CD1c-positive myeloid dendritic cell (primary cell): Measurements from ENCODE around the gene AKAP13.

Experiments used
- DNase-seq: peaks from one replicate; pipeline ENCODE4 v3.0.0-alpha.2; 2016; ENCODE audit errors: extremely low spot score

Gene AKAP13

DNA sequence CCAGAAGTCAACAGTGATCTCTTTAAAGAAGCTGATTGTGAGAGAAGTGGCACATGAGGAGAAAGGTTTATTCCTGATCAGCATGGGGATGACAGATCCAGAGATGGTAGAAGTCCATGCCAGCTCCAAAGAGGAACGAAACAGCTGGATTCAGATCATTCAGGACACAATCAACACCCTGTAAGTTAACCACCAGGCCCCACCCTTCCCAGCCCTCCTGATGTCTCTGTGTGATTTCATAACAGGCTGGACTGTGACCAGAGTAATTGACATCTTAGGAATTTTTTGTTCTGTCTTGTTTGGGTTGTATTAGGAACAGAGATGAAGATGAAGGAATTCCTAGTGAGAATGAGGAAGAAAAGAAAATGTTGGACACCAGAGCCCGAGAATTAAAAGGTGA, 346.7 kb downstream of the AKAP13 start:
- no peak for DNase-seq

DNA sequence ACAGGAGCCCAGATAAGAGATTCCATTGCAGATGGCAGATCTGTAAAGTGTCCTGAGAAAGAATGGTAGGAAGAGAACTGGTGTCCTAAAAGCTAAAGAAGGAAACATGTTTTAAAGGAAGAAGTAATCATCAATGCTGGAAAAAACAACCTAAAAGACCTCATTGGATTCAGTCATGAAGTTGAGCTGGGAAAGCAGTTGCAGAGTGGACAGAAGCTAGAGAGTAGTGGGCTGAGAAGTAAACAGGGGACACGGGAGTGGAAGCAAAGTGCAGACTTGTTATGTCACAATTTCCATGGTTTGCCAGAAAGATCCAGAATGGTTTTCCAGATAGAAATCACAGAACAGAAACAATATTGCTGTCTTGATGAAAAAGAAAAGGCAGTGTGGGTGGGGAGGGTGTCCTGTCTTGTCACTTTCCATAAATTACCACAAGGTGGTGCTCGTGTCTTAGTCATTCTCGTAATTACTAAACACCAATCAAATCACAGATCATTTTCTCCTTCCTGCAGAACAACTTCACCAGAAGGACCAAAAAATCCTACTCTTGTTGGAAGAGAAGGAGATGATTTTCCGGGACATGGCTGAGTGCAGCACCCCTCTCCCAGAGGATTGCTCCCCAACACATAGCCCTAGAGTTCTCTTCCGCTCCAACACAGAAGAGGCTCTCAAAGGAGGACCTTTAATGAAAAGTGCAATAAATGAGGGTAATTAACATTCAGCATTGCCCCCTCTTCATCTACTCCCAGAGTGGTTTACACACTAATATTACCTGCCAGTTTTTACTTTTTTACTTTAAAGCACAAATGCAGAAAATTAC, 349.8 kb downstream of the AKAP13 start:
- peak; percentile 79 for DNase-seq

DNA sequence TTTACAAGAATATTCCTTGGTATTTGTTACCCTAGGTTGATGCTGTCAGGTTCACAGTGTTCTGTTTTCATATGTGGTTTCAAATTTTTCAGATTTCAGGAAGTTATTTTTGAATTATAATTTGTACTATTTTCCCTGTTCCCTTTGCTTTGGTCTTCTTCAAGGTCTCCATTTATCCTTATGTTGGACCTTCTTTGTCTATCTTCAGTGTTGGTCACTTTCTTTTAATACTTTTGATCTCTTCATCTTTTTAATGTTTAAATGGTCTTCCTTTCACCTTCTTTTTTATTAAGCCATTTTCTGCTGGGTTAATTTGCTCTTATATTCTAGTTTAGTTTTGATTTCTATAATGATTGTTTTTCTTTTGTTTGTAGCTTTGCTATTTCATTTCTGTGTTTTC, 353.0 kb downstream of the AKAP13 start:
- no peak for DNase-seq

GRCh38 chr15:85737061-85737460, 356.7 kb downstream of the AKAP13 start:
- DNase-seq = no peak

DNA sequence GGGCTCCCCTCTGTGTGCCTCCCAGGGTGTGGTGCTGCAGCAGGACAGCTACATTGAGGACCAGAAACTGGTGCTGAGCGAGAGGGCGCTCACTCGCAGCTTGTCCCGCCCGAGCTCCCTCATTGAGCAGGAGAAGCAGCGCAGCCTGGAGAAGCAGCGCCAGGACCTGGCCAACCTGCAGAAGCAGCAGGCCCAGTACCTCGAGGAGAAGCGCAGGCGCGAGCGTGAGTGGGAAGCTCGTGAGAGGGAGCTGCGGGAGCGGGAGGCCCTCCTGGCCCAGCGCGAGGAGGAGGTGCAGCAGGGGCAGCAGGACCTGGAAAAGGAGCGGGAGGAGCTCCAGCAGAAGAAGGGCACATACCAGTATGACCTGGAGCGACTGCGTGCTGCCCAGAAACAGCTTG, 360.6 kb downstream of the AKAP13 start:
- no peak for DNase-seq

DNA sequence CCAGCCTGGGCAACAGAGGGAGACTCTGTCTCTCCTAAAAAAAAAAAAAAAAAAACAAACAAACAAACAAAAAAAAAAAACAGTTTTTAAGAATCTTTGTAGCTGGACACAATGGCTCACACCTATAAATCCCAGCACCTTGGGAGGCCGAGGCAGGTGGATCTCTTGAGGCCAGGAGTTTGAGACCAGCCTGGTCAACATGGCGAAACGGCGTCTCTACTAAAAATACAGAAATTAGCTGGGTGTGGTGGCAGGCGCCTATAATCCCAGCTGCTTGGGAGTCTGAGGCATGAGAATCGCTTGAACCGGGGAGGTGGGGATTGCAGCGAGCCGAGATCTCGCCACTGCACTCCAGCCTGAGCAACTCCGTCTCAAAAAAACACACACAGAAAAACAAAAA, 361.3 kb downstream of the AKAP13 start:
- no peak for DNase-seq

DNA sequence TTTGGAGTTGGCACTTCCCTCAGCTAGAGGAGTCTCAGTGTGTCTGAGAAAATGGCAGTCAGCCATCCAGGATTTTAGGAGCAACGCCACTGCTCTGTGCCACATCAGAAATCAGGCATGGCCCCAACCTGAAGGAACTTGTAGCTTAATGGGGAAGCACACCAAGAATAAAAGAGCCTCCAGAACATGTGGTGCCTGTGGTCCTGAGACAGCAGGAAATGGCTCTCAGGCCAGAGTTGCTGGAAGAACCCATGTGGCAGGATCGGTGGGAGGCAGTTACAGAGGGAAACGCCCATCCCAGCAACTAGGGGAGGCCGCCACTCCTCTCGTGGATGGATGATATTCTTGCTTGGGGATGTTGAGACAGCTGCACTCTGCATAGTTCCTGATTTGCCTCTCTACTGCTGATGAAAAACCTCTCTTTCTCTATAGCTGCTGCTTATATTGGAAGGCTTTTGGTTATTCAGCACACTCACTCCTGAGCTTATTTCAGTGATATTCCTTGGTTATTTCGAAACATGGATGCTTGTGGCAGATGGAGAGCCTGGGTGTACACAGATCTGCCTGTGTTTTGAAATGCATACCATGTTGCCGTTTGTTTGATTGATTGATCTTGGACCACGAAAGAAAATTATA, 361.9 kb downstream of the AKAP13 start:
- DNase-seq = no peak

GRCh38 chr15:85743392-85744055, 363.1 kb downstream of the AKAP13 start:
- no peak for DNase-seq

DNA sequence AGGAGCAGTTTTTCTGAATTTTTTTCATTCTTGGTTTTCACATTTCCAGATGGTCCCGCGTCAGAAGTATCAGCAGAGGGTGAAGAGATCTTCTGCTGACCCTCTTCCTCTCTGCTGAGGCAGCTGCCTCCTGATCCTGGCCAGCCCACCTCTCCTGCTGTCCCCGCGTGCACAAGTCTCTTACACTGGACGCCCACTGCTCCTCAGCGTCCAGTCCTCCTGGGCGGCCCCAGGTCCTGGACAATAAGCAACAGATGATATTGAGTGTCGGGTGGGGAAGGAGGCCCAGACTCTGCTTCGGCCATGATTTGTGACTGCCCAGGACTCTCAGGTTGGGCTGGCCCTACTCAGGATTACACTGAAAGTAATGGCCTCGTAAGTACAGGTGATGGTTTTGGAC, 364.2 kb downstream of the AKAP13 start:
- DNase-seq = no peak

DNA sequence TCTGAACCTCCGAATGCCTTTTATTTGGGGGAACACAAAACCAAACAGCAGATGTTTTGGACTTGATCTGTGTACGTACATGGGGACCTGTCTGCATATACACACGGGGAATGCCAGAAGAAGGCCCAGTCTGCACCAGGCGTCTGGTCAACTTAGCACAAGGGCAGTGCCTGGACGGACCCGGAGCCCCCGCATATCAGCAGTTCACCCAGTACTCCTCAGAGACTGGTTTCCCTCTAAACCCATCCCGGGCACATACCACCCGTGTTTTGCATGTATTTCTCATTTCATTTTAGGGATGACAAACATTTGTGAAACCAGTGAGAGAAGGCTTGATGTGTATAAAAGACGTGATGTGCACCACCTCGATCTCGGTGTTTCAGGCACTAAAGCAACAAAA, 364.6 kb downstream of the AKAP13 start:
- no peak for DNase-seq

DNA sequence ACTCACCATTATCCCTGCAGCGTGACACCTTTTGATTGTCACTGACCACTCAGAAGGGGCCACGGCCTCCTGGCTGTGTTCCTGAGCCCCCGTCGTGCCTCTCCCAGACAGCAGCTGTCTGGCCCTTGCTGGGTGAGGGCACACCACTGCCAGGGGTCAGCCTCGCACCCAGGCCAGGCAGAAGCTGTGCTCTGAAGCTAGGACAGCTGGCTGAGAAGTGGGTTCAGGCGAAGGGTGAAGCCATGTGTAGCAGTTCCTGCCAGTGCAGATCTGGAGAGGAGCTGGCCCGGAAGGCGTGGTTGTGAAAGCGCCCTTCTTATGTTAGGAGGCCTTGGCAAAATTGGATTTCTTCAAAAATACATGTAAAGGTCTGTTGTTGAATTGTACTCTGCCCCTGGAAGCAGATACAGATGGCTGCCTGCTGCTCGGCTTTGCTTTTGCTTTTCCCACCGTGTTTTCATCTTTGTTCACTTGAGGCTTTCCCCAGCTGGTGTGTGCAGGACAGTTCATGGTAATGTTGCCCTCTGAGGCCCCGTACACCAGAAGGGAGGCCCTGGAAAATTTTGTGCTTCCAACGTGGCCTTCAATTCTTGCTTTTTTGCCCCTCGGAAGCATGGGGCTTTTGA, 365.2 kb downstream of the AKAP13 start:
- DNase-seq = no peak

DNA sequence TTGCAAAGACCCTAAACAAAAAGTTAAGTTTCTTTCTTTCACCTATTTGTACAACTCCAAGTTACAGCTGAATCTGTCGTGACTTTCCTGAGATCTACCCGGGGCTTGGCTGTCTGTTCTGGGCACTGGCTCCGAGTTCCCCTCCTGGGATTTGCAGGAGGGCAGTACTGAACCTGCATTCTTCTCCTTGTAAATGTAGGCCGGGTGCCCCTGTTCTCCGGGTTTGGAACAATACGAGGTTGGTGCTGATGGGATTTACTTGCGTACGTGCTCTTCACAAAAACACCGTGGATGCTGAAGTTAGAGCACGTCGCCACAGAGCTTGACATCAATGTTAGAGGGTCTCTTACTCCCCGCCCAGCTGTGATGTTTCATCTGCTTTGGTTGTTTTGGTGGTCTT, 366.2 kb downstream of the AKAP13 start:
- DNase-seq = no peak

DNA sequence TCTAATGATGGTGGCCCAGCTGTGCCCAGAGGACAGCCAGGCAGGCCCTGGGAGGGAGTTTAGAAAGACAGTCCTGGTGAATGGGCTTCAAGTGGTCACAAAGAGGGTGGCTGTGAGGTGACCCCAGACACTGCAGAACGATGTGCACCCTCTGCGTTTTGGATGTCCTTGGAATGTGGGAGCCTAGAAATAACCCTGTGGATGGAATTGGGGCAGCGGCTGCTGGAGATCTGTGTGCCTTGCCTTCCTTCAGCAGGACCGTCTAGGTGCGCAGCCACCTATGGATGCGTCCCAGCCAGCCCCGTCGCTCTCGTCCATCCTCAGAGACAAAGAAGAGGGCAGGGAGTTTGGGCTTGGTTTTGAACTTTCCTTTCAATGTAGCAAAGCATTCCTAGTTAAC, 367.8 kb downstream of the AKAP13 start:
- DNase-seq = no peak

DNA sequence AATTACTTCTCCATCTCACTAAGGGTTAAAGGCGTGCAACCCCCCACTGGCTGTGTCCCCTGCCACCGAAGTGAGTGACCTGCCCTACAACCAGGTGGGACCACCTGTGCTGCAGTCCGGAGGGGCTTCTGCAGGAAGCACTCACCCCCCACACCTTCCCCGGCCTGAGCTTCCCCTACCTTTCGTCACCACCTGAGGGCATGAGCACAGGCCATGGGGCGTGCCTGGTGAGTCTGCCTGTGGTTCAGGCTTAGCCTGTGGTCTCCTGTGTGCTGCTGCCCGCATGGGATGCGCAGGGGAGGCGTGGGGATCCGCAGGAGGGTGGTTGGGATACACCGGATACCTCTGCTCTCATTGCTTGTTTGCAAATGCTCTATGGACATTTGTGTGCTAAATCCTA, 368.3 kb downstream of the AKAP13 start:
- no peak for DNase-seq

GRCh38 chr15:85749261-85750151, 369.1 kb downstream of the AKAP13 start:
- peak; percentile 19 for DNase-seq

- no peak for DNase-seq
Measured at GRCh38 chr15:85750319-85751290, 370.2 kb downstream of the AKAP13 start.

DNA sequence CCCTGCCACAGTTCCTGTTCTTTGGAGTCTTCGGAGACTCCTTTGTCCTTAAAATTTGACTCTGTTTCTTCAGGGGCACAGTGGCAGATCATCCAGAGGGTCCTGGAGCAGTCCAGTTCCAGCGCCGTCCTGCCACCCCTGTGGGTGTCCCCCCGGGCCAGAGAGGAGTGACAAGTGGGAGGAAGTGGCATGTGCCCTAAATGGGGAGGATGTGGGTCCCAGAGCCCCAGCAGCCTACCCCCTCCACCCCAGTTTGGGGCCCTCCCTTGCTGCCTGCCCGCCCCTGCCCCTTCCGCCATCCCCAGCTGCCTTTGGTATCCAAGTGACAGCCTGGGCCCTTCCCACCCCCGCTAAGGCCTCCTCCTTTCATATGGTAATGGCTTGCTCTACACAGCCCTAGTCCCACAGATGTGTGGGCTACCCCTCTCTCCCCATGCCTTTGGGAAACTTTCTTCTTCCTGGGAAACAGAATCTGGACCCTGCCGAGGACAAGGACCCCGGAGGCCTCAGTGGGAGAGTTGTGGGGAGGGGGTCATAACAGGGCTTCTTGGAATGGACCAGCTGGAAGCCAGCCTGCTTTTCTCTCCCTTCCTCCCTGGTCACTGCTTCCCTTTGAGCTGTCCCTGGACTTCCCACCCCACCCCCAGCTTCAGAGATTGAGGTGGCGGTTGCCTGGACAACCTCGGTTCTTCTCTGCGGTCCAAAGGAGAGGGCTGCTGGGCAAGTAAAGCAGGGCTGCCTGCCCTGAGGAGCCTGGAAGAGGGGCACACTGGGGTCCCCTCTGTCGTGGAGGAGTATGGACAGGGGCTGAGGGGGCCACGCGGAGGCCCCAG, 371.1 kb downstream of the AKAP13 start:
- DNase-seq = no peak

DNA sequence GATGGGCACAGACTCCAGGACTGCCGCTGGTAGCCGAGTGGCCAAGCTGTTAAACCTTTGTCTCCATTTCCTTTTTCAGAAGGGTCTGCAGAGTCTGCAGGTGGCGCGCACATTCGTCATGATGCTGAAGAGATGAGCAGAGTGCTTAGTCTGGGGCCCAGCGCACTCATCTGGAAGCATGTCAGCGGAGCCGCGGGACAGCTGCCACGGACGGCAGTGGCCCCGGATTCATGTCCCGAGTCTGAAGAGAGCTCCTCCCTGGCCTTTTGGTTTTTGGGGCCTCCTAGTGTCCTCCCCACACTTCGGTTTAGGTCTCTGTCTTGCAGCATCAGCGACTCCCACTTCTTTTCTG, 371.7 kb downstream of the AKAP13 start:
- DNase-seq = no peak

DNA sequence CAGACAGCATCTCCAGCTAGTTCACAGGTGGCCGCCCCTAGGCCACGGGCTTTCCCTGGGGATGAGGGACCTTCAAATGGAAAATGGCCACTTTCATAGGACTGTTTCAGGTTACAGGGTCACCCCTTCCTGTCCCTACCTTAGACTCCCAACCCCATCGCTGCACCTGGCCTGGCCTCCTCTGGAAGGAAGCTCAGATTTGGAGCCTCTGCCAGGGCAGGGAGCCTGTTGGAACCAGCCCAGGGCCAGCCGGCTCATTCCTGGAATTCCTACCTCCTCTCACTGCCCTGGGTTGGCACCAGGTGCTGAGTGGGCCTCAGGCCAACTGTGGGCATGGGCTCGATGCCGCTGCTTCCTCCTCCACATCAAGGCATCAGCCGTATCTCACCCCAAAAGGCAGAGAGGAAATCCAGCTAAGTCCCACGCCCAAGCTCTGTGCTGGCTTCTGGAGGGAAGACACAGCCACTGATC, 372.1 kb downstream of the AKAP13 start:
- no peak for DNase-seq
